Activated naive CD8-positive, alpha-beta T cell treated with anti-CD3 and anti-CD28 coated beads, Interleukin-2, amount 10 ng/mL, durations not matched to agents 7 days and 5 days (primary cell): Measurements from ENCODE around the gene PDCD7. TPM values are rescaled to one million over a fixed set of nuclear protein-coding genes. Genes with fewer than 3 reads are reported as not detected.
A peak's percentile ranks its signal among the peaks of the same experiment; 100 is the strongest.
"Not testable (repeated sequence)": the region's sequence is repeated elsewhere in the genome, so short reads cannot be mapped to it uniquely, and the experiment has no call there.

ENCODE experiments used
- ATAC-seq: fragments of 150-1000 bp; cut with Tn5 transposase; one replicate; pipeline ENCODE4 v1.10.0; 2021; ENCODE audit warnings: low read depth, moderate library complexity
- POLR2A ChIA-PET: fragments of 350-600 bp; sonication (Branson Sonifier 250); formaldehyde crosslinking; loops from one replicate; lab custom pipeline; 2021; ENCODE audit warnings: antibody characterized with exemption; lab: Charles Lee
- DNase-seq: peaks from one replicate; pipeline ENCODE4 v3.0.0; 2021
- H3K27ac Mint-ChIP-seq: one replicate; pipeline ENCODE4 v1.8.0; 2022; ENCODE audit warnings: mild to moderate bottlenecking, mixed read lengths
- H3K27me3 Mint-ChIP-seq: one replicate; pipeline ENCODE4 v1.8.0; 2022; ENCODE audit warnings: mild to moderate bottlenecking, moderate library complexity, mixed read lengths
- H3K36me3 Mint-ChIP-seq: one replicate; pipeline ENCODE4 v1.8.0; 2021; ENCODE audit warnings: mild to moderate bottlenecking, mixed read lengths
- H3K4me1 Mint-ChIP-seq: one replicate; pipeline ENCODE4 v1.8.0; 2021; ENCODE audit warnings: mixed read lengths
- H3K4me3 Mint-ChIP-seq: one replicate; pipeline ENCODE4 v1.8.0; 2022; ENCODE audit warnings: mild to moderate bottlenecking, moderate library complexity, mixed read lengths
- H3K9me3 Mint-ChIP-seq: one replicate; pipeline ENCODE4 v1.8.0; 2021; ENCODE audit warnings: mixed read lengths
- total RNA-seq, 2 experiments: library from RNA; stranded (reverse); gene quantifications; one replicate each; pipeline ENCODE4 v1.2.3, GENCODE V29; 2021

The PDCD7 gene
- total RNA-seq, 2 experiments from 2014 or later: 39.4 to 42.2 TPM

- H3K27me3 Mint-ChIP-seq: no peaks in the 10 kb centered on the region
- H3K4me3 Mint-ChIP-seq: no peak overlapping the region
- H3K4me1 Mint-ChIP-seq: no peaks in the 10 kb centered on the region
- POLR2A ChIA-PET: interaction anchor here (0.5 kb wide), 1 partner anchor 110 kb away, joined by 3 read pairs; no protein-coding TSS in a partner anchor
- no peak overlapping the region for H3K27ac Mint-ChIP-seq
- no peak for ATAC-seq
- no peaks in the 10 kb centered on the region for H3K9me3 Mint-ChIP-seq
- peaks cover 3% of the 10 kb centered on the region for H3K36me3 Mint-ChIP-seq
- DNase-seq: peak; percentile 21
Measured at GRCh38 chr15:65094294-65094995, 39.2 kb downstream of the PDCD7 start.

GRCh38 chr15:65093793-65094170 is 39.8 kb downstream of the PDCD7 start:
- POLR2A ChIA-PET, H3K9me3 Mint-ChIP-seq, H3K27ac Mint-ChIP-seq: not testable (repeated sequence)

DNA sequence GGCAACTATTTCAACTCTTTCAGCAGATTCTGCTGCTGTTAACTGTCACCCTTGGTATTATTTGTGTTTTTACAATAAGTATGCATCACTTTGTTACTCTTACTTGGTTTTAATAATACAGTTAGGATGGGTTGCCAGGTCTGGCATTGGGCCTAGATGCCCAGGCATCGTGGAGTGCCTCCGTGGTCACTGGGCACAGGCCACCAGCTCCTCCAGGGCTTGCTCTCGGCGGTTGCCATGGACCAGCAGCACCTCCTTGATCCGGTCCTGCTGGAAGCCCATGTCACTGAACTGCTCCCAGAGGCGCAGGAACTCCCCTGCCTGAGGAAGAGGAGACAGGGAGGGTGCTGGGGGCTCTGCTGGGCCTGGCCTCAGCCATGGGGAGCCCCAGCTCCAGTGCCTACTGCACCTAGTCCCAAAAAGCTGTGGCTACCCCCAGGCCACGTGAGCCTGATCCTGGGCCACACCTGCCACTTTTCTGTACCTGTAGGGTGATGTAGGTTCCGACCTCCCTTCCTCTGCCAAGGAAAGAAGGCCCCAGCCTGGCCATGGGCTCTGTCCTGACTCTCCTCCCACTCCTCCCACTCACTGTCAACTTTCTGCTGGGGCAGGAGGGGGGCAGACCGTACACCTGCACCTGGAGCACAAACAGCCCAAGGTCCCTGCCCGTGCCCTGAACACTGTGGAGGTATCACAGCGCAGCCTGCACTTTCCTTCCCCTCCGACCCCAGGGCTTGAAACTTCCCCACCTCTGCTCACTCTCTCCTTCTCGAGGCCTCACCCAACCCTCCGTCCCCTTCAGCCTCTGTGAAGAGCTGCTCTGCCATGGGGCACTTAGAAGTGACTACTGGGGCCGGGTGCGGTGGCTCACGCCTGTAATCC is 40.5 kb downstream of the PDCD7 start:
- H3K9me3 Mint-ChIP-seq: no peaks in the 10 kb centered on the region
- no peaks in the 10 kb centered on the region for H3K4me1 Mint-ChIP-seq
- H3K27ac Mint-ChIP-seq: no peak overlapping the region
- H3K27me3 Mint-ChIP-seq: no peaks in the 10 kb centered on the region
- ATAC-seq: no peak
- DNase-seq: peak; percentile 10
- H3K4me3 Mint-ChIP-seq: no peak overlapping the region
- POLR2A ChIA-PET: no interaction called here
- H3K36me3 Mint-ChIP-seq: no peaks in the 10 kb centered on the region

More at GRCh38 chr15:65093793-65094170, 39.8 kb downstream of the PDCD7 start:
- not testable (repeated sequence) for ATAC-seq, H3K27me3 Mint-ChIP-seq, H3K4me1 Mint-ChIP-seq, H3K36me3 Mint-ChIP-seq, H3K4me3 Mint-ChIP-seq
- DNase-seq: peak; percentile 8

DNA sequence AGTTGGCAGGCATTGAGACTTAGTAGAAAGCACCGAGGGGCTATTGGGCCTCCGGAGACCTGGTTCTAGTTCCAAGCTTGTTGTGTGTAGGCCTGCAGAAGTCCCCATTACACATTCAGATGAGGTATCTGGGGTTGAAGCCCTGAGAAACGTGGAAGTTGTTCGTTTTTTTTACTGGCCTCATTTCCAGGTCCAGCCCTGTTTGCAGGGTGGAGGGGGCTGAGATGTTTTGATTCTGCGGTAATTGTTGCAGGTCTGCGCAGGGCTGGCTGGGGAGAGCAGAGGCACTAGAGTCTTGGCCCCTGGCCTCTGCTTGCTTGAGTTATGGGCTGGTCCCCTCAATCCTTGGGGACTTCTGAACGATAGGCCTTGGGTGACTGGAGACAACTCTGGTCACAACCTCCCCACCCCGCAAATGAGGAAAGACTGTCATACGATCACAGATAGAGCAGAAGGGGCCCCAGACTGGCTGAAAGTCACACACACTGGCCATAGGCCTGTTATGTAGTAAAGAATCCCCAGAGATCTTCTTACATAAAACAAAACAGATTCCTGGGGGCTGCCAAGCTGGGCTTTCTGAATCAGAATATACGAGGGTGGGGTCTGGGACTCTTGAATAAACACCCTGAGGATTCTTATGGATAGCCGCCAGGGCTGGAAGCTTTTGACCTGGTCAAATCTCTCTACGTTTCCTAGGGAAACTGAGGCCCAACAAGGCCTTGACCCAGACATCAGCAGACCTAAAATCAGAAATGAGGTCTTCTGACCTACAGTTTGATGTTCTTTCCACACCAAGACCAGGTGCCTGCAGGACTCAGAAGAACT is 41.5 kb downstream of the PDCD7 start:
- ATAC-seq: no peak
- Mint-ChIP-seq H3K4me1 (no peaks in the 10 kb centered on the region), H3K27me3 (no peaks in the 10 kb centered on the region), H3K4me3 (no peak overlapping the region), H3K9me3 (no peaks in the 10 kb centered on the region), H3K36me3 (no peaks in the 10 kb centered on the region), H3K27ac (no peak overlapping the region)
- no peak for DNase-seq
- POLR2A ChIA-PET: no interaction called here

GRCh38 chr15:65089206-65089824 is 44.3 kb downstream of the PDCD7 start:
- POLR2A ChIA-PET: interaction anchor here (0.6 kb wide), 1 partner anchor 415 kb away, joined by 4 read pairs; no protein-coding TSS in a partner anchor
- no peaks in the 10 kb centered on the region for H3K36me3 Mint-ChIP-seq
- DNase-seq (no peak), ATAC-seq (no peak)
- H3K27me3 Mint-ChIP-seq: peaks cover 5% of the 10 kb centered on the region
- no peak overlapping the region for H3K4me3 Mint-ChIP-seq
- H3K9me3 Mint-ChIP-seq: no peaks in the 10 kb centered on the region
- H3K4me1 Mint-ChIP-seq: peaks cover 7% of the 10 kb centered on the region
- H3K27ac Mint-ChIP-seq: no peak overlapping the region

GRCh38 chr15:65088643-65089021 is 45.0 kb downstream of the PDCD7 start:
- no peak overlapping the region for H3K4me3 Mint-ChIP-seq
- no peaks in the 10 kb centered on the region for H3K9me3 Mint-ChIP-seq
- DNase-seq (no peak), ATAC-seq (no peak)
- no peaks in the 10 kb centered on the region for H3K36me3 Mint-ChIP-seq
- peaks cover 11% of the 10 kb centered on the region for H3K27me3 Mint-ChIP-seq
- no peak overlapping the region for H3K27ac Mint-ChIP-seq
- POLR2A ChIA-PET: interaction anchor here (0.6 kb wide), 1 partner anchor 416 kb away, joined by 4 read pairs; no protein-coding TSS in a partner anchor
- peaks cover 10% of the 10 kb centered on the region for H3K4me1 Mint-ChIP-seq

- Mint-ChIP-seq H3K36me3 (no peaks in the 10 kb centered on the region), H3K27me3 (peaks cover 15% of the 10 kb centered on the region), H3K27ac (no peak overlapping the region), H3K9me3 (no peaks in the 10 kb centered on the region), H3K4me3 (no peak overlapping the region), H3K4me1 (peaks cover 11% of the 10 kb centered on the region)
- POLR2A ChIA-PET: interaction anchor here (1.6 kb wide), 1 partner anchor 217 kb away, joined by 3 read pairs; the partner anchor contains the start of gene RNU5B-1
- DNase-seq (no peak), ATAC-seq (no peak)
Measured at GRCh38 chr15:65087873-65088642, 45.5 kb downstream of the PDCD7 start.

- Mint-ChIP-seq H3K27ac (no peak overlapping the region), H3K4me3 (no peak overlapping the region), H3K9me3 (no peaks in the 10 kb centered on the region), H3K4me1 (peaks cover 17% of the 10 kb centered on the region), H3K36me3 (no peaks in the 10 kb centered on the region), H3K27me3 (peaks cover 22% of the 10 kb centered on the region)
- POLR2A ChIA-PET: interaction anchor here (1.6 kb wide), 1 partner anchor 217 kb away, joined by 3 read pairs; the partner anchor contains the start of gene RNU5B-1
- DNase-seq (no peak), ATAC-seq (no peak)
Measured at GRCh38 chr15:65087411-65087810, 46.2 kb downstream of the PDCD7 start.

GRCh38 chr15:65086680-65087111 is 46.9 kb downstream of the PDCD7 start:
- no peak for ATAC-seq
- H3K4me1 Mint-ChIP-seq: peaks cover 24% of the 10 kb centered on the region
- H3K9me3 Mint-ChIP-seq: no peaks in the 10 kb centered on the region
- POLR2A ChIA-PET: interaction anchor here (1.6 kb wide), 1 partner anchor 218 kb away, joined by 3 read pairs; the partner anchor contains the start of gene RNU5B-1
- DNase-seq: no peak
- no peak overlapping the region for H3K27ac Mint-ChIP-seq
- H3K4me3 Mint-ChIP-seq: no peak overlapping the region
- H3K36me3 Mint-ChIP-seq: no peaks in the 10 kb centered on the region
- H3K27me3 Mint-ChIP-seq: peaks cover 23% of the 10 kb centered on the region

- no peak for ATAC-seq
- H3K36me3 Mint-ChIP-seq: no peaks in the 10 kb centered on the region
- POLR2A ChIA-PET: no interaction called here
Measured at GRCh38 chr15:65085990-65086679, 47.5 kb downstream of the PDCD7 start.

DNA sequence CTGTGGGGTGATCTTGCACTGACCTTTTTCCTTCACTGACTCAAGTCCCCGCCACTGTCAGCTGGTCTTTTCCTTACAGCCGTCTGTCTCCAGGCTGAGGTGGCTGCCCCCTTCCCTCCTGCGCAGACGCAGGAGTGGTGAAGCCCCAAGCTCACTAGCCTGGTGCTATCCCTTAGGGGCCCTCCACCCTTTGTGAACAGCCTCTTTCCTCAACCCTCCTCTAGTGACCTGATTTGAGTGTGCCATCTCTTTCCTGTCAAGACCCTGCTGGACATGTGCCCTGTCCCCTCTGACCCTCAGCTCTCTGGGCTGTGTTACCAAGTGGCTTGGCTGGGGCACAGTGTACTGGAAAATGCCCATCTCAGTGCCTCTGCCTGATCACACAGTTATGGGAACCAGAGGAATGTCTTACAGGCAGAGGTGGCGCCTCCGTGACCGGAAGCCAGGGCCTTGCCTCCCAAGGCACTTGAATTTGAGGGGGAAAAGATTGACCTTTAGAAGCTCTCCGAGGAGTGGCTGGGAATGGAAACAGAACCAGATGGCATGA is 48.3 kb downstream of the PDCD7 start:
- H3K4me1 Mint-ChIP-seq: peaks cover 27% of the 10 kb centered on the region
- peaks cover 33% of the 10 kb centered on the region for H3K27me3 Mint-ChIP-seq
- H3K27ac Mint-ChIP-seq: no peak overlapping the region
- no peaks in the 10 kb centered on the region for H3K9me3 Mint-ChIP-seq
- H3K36me3 Mint-ChIP-seq: no peaks in the 10 kb centered on the region
- no peak for DNase-seq
- POLR2A ChIA-PET: interaction anchor here (0.6 kb wide), 1 partner anchor 1796 kb away, joined by 3 read pairs; no protein-coding TSS in a partner anchor
- no peak overlapping the region for H3K4me3 Mint-ChIP-seq
- no peak for ATAC-seq

More at GRCh38 chr15:65085990-65086679, 47.5 kb downstream of the PDCD7 start:
- peaks cover 27% of the 10 kb centered on the region for H3K4me1 Mint-ChIP-seq
- peaks cover 26% of the 10 kb centered on the region for H3K27me3 Mint-ChIP-seq
- no peak overlapping the region for H3K4me3 Mint-ChIP-seq
- H3K9me3 Mint-ChIP-seq: no peaks in the 10 kb centered on the region
- no peak for DNase-seq
- H3K27ac Mint-ChIP-seq: no peak overlapping the region
